Mucosa of rectum (tissue), 2 donors: ENCODE results near the gene PHLDB2.
A peak's percentile ranks its signal among the peaks of the same experiment; 100 is the strongest.
"Not testable (repeated sequence)": the region's sequence is repeated elsewhere in the genome, so short reads cannot be mapped to it uniquely, and the experiment has no call there.

Source experiments
- H3K27ac ChIP-seq, 2 donors: one replicate each; pipeline ENCODE4 v1.7.0; 2013; ENCODE audit warnings: inconsistent platforms in 2 of 2, low read depth in 2 of 2, low read length in 2 of 2
- H3K27me3 ChIP-seq, 2 donors: one replicate each; pipeline ENCODE4 v1.7.0; 2013; ENCODE audit warnings: low read length in 2 of 2; ENCODE audit not compliant: control insufficient read depth in 2 of 2, insufficient read depth in 2 of 2
- H3K36me3 ChIP-seq, 2 donors: one replicate each; pipeline ENCODE4 v1.7.0; 2013; ENCODE audit warnings: low read length in 2 of 2; ENCODE audit not compliant: control insufficient read depth in 2 of 2, insufficient read depth in 2 of 2
- H3K4me1 ChIP-seq, 2 donors: one replicate each; pipeline ENCODE4 v1.7.0; 2013; ENCODE audit warnings: low read length in 2 of 2, mild to moderate bottlenecking in 1 of 2; ENCODE audit not compliant: control insufficient read depth in 2 of 2, insufficient read depth in 2 of 2
- H3K4me3 ChIP-seq, 2 donors: one replicate each; pipeline ENCODE4 v1.7.0; 2013; ENCODE audit warnings: low read length in 2 of 2
- H3K9ac ChIP-seq, 2 donors: one replicate each; pipeline ENCODE4 v1.7.0; 2013; ENCODE audit warnings: low read length in 2 of 2, low read depth in 1 of 2, mild to moderate bottlenecking in 1 of 2
- H3K9me3 ChIP-seq, 2 donors: one replicate each; pipeline ENCODE4 v1.7.0; 2013; ENCODE audit warnings: low read length in 2 of 2; ENCODE audit not compliant: control insufficient read depth in 2 of 2
- donor health status: healthy.
- donor health status: Normal muscosa, but diverticular disease.

The PHLDB2 gene

DNA sequence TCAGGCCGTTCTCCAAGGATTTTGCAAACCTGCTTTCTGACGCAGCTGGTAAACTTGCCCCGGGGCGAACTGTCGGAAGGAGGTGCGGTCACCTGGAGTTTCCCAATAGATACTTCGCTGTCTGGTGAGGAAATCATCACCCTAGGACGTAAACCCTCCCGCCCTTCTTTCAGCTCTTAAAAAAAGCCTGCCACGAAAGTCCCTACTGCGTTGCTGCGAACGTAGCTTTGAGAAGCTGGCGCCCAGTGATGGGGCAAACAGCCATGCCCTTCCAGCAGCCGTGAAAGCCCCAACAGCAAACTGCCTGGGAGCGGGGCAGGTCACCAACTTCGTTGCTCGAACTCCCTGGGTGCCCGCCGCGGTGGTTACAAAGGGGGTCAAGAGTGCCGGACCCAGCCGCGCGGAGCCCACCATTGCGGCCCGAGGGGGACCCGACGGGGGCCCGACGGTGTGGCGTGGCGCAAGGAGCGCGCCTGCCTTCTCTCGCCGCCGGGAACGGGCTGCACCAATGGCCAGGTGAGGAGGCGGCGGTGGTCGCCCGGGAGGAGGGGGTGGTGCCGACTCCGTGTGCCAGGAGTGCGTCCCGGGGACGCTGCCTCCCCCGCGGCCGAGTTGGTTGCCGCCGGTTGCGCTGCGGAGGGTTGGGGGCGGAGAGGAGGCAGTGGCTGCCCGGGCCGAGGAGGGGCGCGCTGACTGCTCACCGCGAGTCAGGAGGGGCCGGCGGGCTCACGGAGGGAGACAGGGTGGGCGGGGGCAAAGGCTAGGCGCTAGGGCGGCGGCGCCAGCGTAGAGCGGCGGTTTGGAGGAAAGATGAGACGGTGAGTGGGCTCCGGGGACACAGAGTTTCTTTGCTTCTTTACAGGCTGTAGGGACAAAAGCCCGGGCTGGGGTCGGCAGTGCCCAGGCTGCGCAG, at the start of gene PHLDB2:
Gene PHLDB2, plus strand, starts transcription at position 205 of the 913 bp plus-strand sequence. CDS start 24,813 bp downstream, outside the sequence.
- H3K27me3 ChIP-seq, result peaks cover 0 to 3% of the 10 kb centered on the region in 2 donors
- H3K9ac ChIP-seq, result peak within 1 kb of the TSS; percentile 52 to 66
- no peaks in the 10 kb centered on the region for H3K9me3 ChIP-seq
- peaks cover 3 to 4% of the 10 kb centered on the region in 2 donors for H3K4me1 ChIP-seq
- no peaks in the 10 kb centered on the region for H3K36me3 ChIP-seq
- peak within 1 kb of the TSS; percentile 80 to 83 for H3K4me3 ChIP-seq
- peak within 1 kb of the TSS; percentile 81 to 82 for H3K27ac ChIP-seq

DNA sequence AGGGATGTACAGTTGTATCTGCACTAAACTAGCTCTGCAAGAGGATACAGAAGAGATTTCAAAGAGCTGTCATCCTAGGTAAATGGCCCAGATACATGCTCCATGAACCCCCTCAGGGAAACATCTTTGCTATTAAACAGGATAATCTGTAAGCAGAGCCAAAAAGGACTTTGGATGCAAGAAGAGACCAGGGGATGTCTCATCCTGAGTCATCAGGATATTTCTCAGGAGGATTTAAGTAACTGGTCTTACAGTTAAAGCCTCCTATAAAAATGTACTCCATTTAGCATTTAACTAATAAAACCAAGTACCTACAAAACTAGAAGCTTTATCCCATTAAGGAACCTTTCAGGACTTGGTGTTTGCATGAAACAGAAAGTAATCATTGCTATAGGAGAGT, 48.2 kb upstream of the PHLDB2 start:
- Histone ChIP-seq H3K27ac (no peak overlapping the region), H3K36me3 (no peaks in the 10 kb centered on the region), H3K27me3 (no peaks in the 10 kb centered on the region), H3K9ac (no peak overlapping the region), H3K9me3 (no peaks in the 10 kb centered on the region), H3K4me3 (no peak overlapping the region), H3K4me1 (no peaks in the 10 kb centered on the region)

DNA sequence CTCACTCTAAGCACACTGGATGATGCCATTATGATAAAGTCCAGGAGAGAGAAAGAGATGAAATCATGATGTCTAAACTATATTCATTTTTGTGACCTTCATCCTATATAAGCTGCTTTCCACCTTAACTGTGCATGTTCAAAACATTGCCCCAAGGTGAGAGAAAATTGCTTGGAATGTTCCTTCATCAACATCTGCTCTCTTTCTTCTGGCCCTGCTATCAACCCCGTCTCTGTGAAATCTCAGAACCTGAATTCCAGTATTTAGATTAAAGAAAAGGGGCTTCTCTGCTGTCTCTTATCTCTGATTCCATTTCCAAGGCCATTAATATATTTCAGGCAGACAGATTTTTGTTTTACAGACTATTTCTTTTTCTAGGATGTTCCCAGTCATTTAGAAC, 47.3 kb upstream of the PHLDB2 start:
- H3K9ac ChIP-seq, result no peak overlapping the region
- H3K4me3 ChIP-seq, result no peak overlapping the region
- no peaks in the 10 kb centered on the region for H3K4me1 ChIP-seq
- no peaks in the 10 kb centered on the region for H3K9me3 ChIP-seq
- H3K36me3 ChIP-seq, result no peaks in the 10 kb centered on the region
- no peaks in the 10 kb centered on the region for H3K27me3 ChIP-seq
- no peak overlapping the region for H3K27ac ChIP-seq

DNA sequence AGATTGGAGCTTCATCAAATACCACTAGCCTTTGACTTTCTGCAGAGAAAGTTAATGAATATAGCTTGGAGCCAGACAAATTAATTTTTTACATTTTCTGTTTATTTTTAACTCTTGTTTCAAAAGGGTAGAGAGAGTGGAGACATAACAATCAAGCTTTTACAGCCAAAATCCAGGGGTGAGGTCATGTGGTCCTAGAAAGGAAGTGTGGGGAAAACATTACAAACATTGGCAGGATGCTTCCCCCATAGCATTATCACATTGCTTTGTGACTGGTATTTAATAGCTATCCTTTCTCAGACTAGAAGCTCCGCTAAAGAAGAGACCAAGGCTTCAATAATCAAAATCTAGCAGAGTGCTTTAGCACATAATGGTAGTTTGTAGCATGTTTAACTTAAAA, 46.4 kb upstream of the PHLDB2 start:
- Histone ChIP-seq H3K36me3 (no peaks in the 10 kb centered on the region), H3K4me1 (no peaks in the 10 kb centered on the region), H3K9ac (no peak overlapping the region), H3K27me3 (no peaks in the 10 kb centered on the region), H3K27ac (no peak overlapping the region), H3K9me3 (no peaks in the 10 kb centered on the region), H3K4me3 (no peak overlapping the region)

DNA sequence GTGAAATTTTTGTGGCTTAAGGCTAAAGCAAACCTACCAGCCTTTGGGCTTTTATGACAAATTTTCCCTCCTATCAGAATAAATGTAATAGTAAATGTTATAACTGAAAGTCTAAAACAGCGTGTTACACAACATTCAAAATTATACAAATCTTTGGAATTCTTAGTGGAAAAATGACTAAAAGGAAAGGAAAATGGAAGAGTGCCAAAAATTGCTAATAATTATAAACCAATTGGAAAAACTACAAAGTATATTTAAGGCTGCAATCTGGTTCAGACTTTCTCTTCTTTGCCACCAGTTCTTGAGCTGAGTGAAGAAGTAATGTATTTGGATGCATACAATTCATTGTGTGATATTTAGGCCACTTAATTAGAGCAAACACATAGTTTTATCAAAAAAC, 45.6 kb upstream of the PHLDB2 start:
- Histone ChIP-seq H3K4me1 (no peaks in the 10 kb centered on the region), H3K36me3 (no peaks in the 10 kb centered on the region), H3K9ac (no peak overlapping the region), H3K4me3 (no peak overlapping the region), H3K27me3 (no peaks in the 10 kb centered on the region), H3K9me3 (no peaks in the 10 kb centered on the region), H3K27ac (no peak overlapping the region)

DNA sequence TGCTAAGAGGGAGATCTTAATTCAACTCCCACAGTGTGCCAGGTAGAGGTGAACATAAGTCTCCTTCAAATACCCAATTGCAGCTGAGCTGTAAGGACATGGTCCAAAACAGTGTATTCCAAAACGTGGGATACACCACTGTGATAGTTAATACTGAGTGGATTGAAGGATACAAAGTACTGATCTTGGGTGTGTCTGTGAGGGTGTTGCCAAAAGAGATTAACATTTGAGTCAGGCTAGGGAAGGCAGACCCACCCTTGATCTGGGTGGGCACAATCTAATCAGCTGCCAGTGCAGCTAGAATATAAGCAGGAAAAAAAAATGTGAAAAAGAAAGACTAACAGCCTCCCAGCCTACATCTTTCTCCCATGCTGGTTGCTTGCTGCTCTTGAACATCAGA, 45.1 kb upstream of the PHLDB2 start:
- Histone ChIP-seq H3K9me3 (no peaks in the 10 kb centered on the region), H3K27me3 (no peaks in the 10 kb centered on the region), H3K9ac (no peak overlapping the region), H3K4me1 (no peaks in the 10 kb centered on the region), H3K36me3 (no peaks in the 10 kb centered on the region), H3K4me3 (no peak overlapping the region), H3K27ac (no peak overlapping the region)

DNA sequence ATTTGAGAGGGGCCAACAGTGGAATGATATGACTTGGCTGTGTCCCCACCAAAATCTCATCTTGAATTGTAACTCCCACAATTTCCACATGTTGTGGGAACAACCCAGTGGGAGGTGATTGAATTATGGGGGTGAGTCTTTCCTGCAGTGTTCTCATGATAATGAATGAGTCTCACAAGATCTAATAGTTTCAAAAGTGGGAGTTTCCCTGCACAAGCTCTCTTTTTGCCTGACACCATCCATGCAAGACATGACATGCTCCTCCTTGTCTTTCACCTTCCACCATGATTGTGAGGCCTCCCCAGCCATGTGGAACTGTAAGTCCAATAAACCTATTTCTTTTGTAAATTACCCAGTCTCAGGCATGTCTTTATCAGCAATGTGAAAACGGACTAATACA, 42.3 kb upstream of the PHLDB2 start:
- not testable (repeated sequence) for H3K9ac ChIP-seq, H3K4me3 ChIP-seq, H3K9me3 ChIP-seq, H3K4me1 ChIP-seq, H3K36me3 ChIP-seq, H3K27me3 ChIP-seq, H3K27ac ChIP-seq

DNA sequence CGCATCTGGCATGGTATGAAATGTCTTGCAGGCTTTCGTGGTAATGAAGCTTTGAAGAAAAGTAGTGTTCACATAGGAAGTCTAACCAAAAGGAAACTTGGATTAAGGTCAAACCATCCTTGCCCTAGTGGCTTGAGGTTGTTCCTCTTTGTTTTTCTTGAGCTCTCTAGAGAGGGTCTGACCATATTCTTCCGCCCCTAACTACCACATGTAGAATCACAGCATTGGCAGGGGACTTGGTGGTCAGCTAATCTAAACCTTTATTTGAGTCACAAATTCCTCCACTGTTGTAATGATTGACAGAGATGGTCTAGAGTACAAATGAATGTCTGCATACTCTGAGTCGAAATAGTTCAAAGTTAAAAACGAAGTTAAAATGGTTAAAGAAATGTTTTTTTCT, 39.1 kb upstream of the PHLDB2 start:
- no peak overlapping the region for H3K9ac ChIP-seq
- H3K27ac ChIP-seq, result no peak overlapping the region
- no peaks in the 10 kb centered on the region for H3K4me1 ChIP-seq
- no peaks in the 10 kb centered on the region for H3K9me3 ChIP-seq
- H3K36me3 ChIP-seq, result no peaks in the 10 kb centered on the region
- H3K27me3 ChIP-seq, result no peaks in the 10 kb centered on the region
- H3K4me3 ChIP-seq, result no peak overlapping the region

DNA sequence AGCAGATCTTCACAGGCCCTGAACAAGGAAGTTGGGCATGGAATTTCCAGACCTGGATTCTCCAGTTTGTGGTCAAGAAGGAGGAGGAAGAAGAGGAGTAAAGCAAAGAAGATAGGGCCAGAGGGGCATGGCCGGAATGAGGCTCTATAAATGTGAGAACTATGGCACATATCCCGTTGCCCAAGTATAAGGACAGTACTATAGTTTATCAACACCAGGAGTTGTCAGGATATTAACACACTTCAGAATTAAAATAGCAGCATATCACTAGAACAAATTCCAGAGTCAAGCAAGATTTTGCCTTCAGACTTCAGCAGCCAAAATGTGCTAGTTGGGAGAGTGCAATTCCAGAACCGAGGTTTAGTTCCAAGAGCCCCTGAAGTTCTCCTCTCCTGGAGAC, 38.4 kb upstream of the PHLDB2 start:
- H3K27me3 ChIP-seq, result no peaks in the 10 kb centered on the region
- H3K4me1 ChIP-seq, result no peaks in the 10 kb centered on the region
- no peaks in the 10 kb centered on the region for H3K36me3 ChIP-seq
- H3K9ac ChIP-seq, result no peak overlapping the region
- H3K27ac ChIP-seq, result no peak overlapping the region
- H3K4me3 ChIP-seq, result no peak overlapping the region
- H3K9me3 ChIP-seq, result no peaks in the 10 kb centered on the region

DNA sequence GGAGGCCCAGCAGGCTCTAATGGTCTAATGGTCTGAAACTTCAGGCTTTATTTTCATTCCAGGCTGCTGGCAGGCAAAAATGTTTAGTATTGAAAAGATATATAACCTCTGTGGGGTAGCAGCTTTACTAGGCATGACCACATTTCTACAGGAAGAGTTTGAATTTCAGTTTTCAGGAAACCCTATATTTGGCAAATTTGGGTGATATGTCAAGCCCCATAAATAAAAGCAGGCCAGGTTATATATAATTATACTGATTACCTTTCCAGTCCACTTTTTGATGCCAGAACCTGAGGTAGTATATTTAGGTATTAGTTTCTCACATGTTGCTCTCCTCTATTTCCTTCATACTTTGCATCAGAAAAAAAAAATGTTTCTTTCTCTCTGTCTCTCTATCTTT, 37.2 kb upstream of the PHLDB2 start:
- no peaks in the 10 kb centered on the region for H3K36me3 ChIP-seq
- no peaks in the 10 kb centered on the region for H3K27me3 ChIP-seq
- H3K4me3 ChIP-seq, result no peak overlapping the region
- no peak overlapping the region for H3K9ac ChIP-seq
- no peak overlapping the region for H3K27ac ChIP-seq
- H3K9me3 ChIP-seq, result no peaks in the 10 kb centered on the region
- H3K4me1 ChIP-seq, result no peaks in the 10 kb centered on the region
